HG03558 (cell line): ENCODE data around the gene ERICH6B.

Experiments used
- ATAC-seq: cut with Tn5 transposase; IDR thresholded peaks from one replicate; pipeline ENCODE4 v1.9.1; 2021; ENCODE audit warnings: moderate number of reproducible peaks; ENCODE audit not compliant: unreplicated experiment; ENCODE audit errors: extremely low read depth

The ERICH6B gene

DNA sequence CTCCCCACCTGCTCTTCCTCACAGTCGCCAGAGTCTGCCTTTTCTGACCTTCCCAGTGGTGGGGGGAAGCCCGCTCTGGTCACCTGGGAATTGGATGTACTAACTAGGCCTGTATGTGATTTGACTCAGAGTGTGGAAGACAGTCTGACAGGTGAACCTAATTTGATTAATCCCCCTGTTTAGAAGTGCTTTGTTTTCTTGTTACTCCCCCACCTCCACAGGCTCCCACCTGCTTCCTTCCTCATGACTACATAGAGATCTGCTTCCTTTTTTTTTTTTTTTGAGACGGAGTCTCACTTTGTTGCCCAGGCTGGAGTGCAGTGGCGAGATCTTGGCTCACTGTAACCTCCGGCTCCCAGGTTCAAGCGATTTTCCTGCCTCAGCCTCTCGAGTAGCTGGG, 106.8 kb downstream of the ERICH6B start:
- no peak for ATAC-seq

- ATAC-seq = no peak
These were observed 108.7 kb downstream of the ERICH6B start for GRCh38 chr13:45506811-45507210.

DNA sequence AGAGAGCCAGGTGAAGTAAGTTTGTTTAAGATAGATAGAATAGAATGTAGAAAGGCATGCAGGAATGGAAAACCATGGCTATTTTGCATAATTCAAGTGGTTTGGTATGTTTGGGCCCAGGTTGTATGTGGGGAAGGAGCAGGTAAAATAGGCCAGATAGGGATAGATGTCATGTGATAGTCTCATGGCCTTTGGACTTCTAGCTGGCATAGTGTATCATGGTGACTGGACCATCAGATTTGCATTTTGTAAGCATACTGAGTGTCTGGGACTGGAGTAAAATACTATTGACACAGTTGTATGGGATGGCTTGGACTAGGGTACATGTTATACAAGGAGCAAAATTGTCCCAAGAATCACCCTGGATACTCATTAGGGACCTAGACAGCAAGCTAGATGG, 111.9 kb downstream of the ERICH6B start:
- no peak for ATAC-seq

DNA sequence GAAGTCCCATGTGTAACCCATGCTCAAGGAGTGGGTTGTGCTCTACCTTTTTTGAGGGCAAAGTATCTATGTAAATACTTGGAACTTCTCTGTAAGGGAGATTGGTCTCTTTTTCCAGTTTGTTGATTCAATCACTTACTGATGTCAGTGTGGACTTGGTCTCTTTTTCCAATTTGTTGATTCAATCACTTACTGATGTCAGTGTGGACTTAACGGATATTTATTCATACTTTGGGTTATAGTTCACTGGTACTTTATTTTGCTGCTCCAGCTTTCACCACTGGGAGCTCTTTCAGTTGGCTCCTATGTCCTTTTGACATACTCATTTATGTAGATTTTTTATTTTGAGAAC, 114.4 kb downstream of the ERICH6B start:
- ATAC-seq = no peak

GRCh38 chr13:45500492-45501174, 114.9 kb downstream of the ERICH6B start:
- no peak for ATAC-seq

DNA sequence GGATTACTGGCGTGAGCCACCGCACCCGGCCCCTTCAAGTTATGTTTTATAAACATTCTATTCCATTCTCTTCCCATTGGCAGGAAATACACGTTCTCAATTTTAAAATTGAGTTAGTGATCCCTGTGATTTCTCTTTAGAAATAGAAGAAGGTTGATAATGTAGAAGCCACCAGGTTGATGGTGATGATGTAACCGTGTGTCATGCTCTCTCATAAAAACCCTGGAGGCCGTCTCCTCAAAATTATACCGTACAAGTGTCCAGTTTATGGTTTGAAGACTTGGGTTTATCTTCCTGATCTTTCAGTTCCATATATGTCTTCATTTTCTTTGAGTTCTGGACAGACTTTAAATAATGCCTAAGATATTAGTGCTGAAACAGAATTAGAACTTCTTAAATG, 118.6 kb downstream of the ERICH6B start:
- ATAC-seq = no peak

DNA sequence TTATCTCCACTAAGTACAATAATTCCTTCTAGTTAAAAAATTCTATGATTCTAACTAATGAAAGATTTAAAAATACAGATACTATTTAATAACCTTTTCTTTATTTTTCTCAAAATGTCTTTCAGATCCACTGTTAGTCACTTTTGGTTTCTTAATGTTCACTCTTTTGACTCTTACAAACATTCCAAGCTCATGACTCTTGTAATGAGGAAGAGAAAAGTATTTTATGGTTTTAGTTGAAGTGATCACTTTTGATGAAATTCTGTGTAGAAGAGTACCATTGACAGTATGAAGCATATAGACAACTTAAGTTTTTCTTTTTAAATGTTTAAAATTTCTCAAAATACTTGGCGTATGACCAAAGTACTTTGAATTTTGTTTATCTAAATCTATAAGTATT, 123.0 kb downstream of the ERICH6B start:
- ATAC-seq = no peak
